GM12878 (cell line): ENCODE measurements around the gene ESRRG. TPM values are rescaled to one million over a fixed set of nuclear protein-coding genes. Genes with fewer than 3 reads are reported as not detected.

Experiments used
- ATAC-seq: fragments of 200-7000 bp; cut with Tn5 transposase; 3 replicates; pipeline ENCODE4 v1.9.1; 2020; ENCODE audit warnings: mild to moderate bottlenecking, moderate library complexity
- BruUV-seq: library from RNA; stranded (reverse); fragments of 400-500 nt; replicated peaks from 2 replicates; lab custom pipeline; 2021; lab: Mats Ljungman, UMichigan
- CTCF ChIA-PET: fragments of 300-600 bp; sonication (Branson Sonifier 250); formaldehyde crosslinking; extraction: SDS; loops from one replicate; lab custom pipeline; 2021; ENCODE audit warnings: inconsistent platforms; lab: Yijun Ruan, JAX
- POLR2A ChIA-PET: fragments of 350-600 bp; formaldehyde crosslinking; extraction: SDS; loops from one replicate; lab custom pipeline; 2021; ENCODE audit warnings: inconsistent platforms; lab: Charles Lee
- RAD21 ChIA-PET: fragments of 300-600 bp; sonication (Branson Sonifier 250); formaldehyde crosslinking; loops from one replicate; lab custom pipeline; 2023; ENCODE audit warnings: antibody characterized with exemption; ENCODE audit not compliant: unreplicated experiment; lab: Charles Lee
- SMC1A ChIA-PET: fragments of 300-600 bp; sonication (Branson Sonifier 250); formaldehyde crosslinking; loops from one replicate; lab custom pipeline; 2023; ENCODE audit not compliant: unreplicated experiment, uncharacterized antibody; lab: Charles Lee
- DNase-seq: peaks from one replicate; pipeline ENCODE4 v3.0.0-alpha.2; 2011; ENCODE audit warnings: low read depth, low spot score
- FAIRE-seq: peaks from 3 replicates; lab custom pipeline; 2011; peaks lifted over from hg19 to GRCh38; lab: Jason Lieb, UNC
- H2AFZ ChIP-seq: 2 replicates; pipeline ENCODE4 v1.6.0; 2011; ENCODE audit warnings: low read depth, low read length, control low read depth; ENCODE audit not compliant: control insufficient read depth
- H3K27ac ChIP-seq: 2 replicates; pipeline ENCODE4 v1.5.1; 2011; ENCODE audit warnings: control low read depth; ENCODE audit not compliant: control insufficient read depth, insufficient read depth
- H3K27me3 ChIP-seq, 2 experiments: replicated peaks in 1 of 2; 2 replicates each; pipeline versions ENCODE4 v1.6.0 to v1.6.1; 2011; ENCODE audit warnings: low read length in 1 of 2; ENCODE audit not compliant: control insufficient read depth in 2 of 2, insufficient read depth in 2 of 2
- H3K36me3 ChIP-seq, 2 experiments: 2 replicates each; pipeline ENCODE4 v1.5.1; 2011; ENCODE audit warnings: low read length in 1 of 2; ENCODE audit not compliant: control insufficient read depth in 2 of 2, insufficient read depth in 2 of 2
- H3K4me1 ChIP-seq: 2 replicates; pipeline ENCODE4 v1.6.1; 2011; ENCODE audit warnings: mild to moderate bottlenecking, low read length, moderate library complexity, mixed read lengths; ENCODE audit not compliant: control insufficient read depth, insufficient read depth
- H3K4me2 ChIP-seq: 2 replicates; pipeline ENCODE4 v1.6.0; 2011; ENCODE audit warnings: control low read depth; ENCODE audit not compliant: control insufficient read depth, insufficient read depth
- H3K4me3 ChIP-seq: fragments of 200-600 bp; sonication (generic); 2 replicates; pipeline ENCODE4 v1.5.1; 2016
- H3K79me2 ChIP-seq: 2 replicates; pipeline ENCODE4 v1.6.0; 2011; ENCODE audit warnings: low read length; ENCODE audit not compliant: control insufficient read depth, insufficient read depth
- H3K9ac ChIP-seq: 2 replicates; pipeline ENCODE4 v1.8.0; 2011; ENCODE audit warnings: low read length, control low read depth, mixed read lengths; ENCODE audit not compliant: control insufficient read depth, insufficient read depth
- H3K9me3 ChIP-seq: replicated peaks from 3 replicates; pipeline ENCODE4 v1.5.1; 2011; ENCODE audit warnings: mild to moderate bottlenecking, low read length; ENCODE audit not compliant: control insufficient read depth, insufficient read depth
- H4K20me1 ChIP-seq: 2 replicates; pipeline ENCODE4 v1.6.0; 2011; ENCODE audit not compliant: control insufficient read depth, insufficient read depth
- BCL3 ChIP-seq: IDR thresholded peaks from 2 replicates; pipeline ENCODE4 v1.6.1; 2011; ENCODE audit warnings: borderline replicate concordance, low read depth, mild to moderate bottlenecking, moderate library complexity, low read length; ENCODE audit not compliant: insufficient read depth, poor library complexity, severe bottlenecking
- BCLAF1 ChIP-seq: fragments of 450-650 bp; IDR thresholded peaks from 2 replicates; pipeline ENCODE4 v1.6.1; 2017; ENCODE audit warnings: antibody characterized with exemption, mild to moderate bottlenecking, moderate library complexity
- CBFB ChIP-seq: IDR thresholded peaks from 2 replicates; pipeline ENCODE4 v1.6.1; 2016; ENCODE audit warnings: antibody characterized with exemption, low read depth
- CHD2 ChIP-seq: IDR thresholded peaks from 2 replicates; pipeline ENCODE4 v1.6.1; 2011; ENCODE audit warnings: low read depth, low read length, improper control_type of control experiment, borderline replicate concordance
- EGR1 ChIP-seq, 2 experiments: IDR thresholded peaks; 1 replicate in 1 of 2; 2 replicates in 1 of 2; pipeline ENCODE4 v1.6.1; 2011 to 2012; ENCODE audit warnings: low read depth in 2 of 2, low read length in 2 of 2, borderline replicate concordance in 1 of 2, mild to moderate bottlenecking in 1 of 2, moderate library complexity in 1 of 2
- HDGF ChIP-seq: fragments of 450-650 bp; IDR thresholded peaks from 2 replicates; pipeline ENCODE4 v1.6.1; 2016; ENCODE audit warnings: antibody characterized with exemption
- PRDM15 ChIP-seq: fragments of 450-650 bp; formaldehyde crosslinking; IDR thresholded peaks from 2 replicates; pipeline ENCODE4 v1.4.0; 2020; ENCODE audit warnings: mild to moderate bottlenecking, moderate library complexity
- RCOR1 ChIP-seq: conservative IDR thresholded peaks from 2 replicates; pipeline ENCODE4 v1.6.1; 2012; ENCODE audit warnings: low read depth, low read length, improper control_type of control experiment
- RELA ChIP-seq: fragments of 450-650 bp; IDR thresholded peaks from 2 replicates; pipeline ENCODE4 v1.8.0; 2014; ENCODE audit warnings: borderline replicate concordance; ENCODE audit not compliant: partially characterized antibody
- RELB ChIP-seq: fragments of 450-650 bp; IDR thresholded peaks from 2 replicates; pipeline ENCODE4 v1.6.1; 2017; ENCODE audit warnings: low read depth, mild to moderate bottlenecking, moderate library complexity
- RFX5 ChIP-seq: IDR thresholded peaks from 2 replicates; pipeline ENCODE4 v1.6.1; 2011; ENCODE audit warnings: low read depth, low read length, improper control_type of control experiment
- SIX5 ChIP-seq: IDR thresholded peaks from 2 replicates; pipeline ENCODE4 v1.6.1; 2011; ENCODE audit warnings: mild to moderate bottlenecking, low read depth, low read length, moderate library complexity; ENCODE audit not compliant: severe bottlenecking
- WGBS: methylation state at CpG from one replicate; pipeline ENCODE4 v1.1.6; 2016; ENCODE audit warnings: low lambda C conversion rate; ENCODE audit not compliant: insufficient replicate concordance, insufficient coverage; ENCODE audit errors: missing lambda C conversion rate; 5-methylcytosine and 5-hydroxymethylcytosine counted together
- in situ Hi-C: fragments of 300-500 bp; cut with MboI; formaldehyde crosslinking; loops from 9 replicates; pipeline ENCODE4 v1.14.3; 2018; ENCODE audit warnings: mixed read lengths
- intact Hi-C: fragments of 100-400 bp; cut with micrococcal nuclease; formaldehyde crosslinking; loops from one replicate; pipeline ENCODE4 v1.14.2; 2022; ENCODE audit not compliant: unreplicated experiment
- polyA plus RNA-seq, 11 experiments: library from polyadenylated mRNA; depleted of rRNA in 4 of 11; unstranded in 6 of 11; stranded (reverse) in 5 of 11; fragments of >200 nt; fragmentation: Nextera tagmentation in 4 of 11; fragmentation: Illumina TruSeq in 1 of 11; extraction: Ambion mirVana in 4 of 11; extraction: Trizol in 1 of 11; gene quantifications; 1 replicate in 1 of 11; 2 replicates in 10 of 11; pipeline versions ENCODE4 v1.2.1 to v1.2.3, GENCODE V29; 2011 to 2016; ENCODE audit warnings: inconsistent platforms in 2 of 11, missing spikeins in 2 of 11, low read depth in 1 of 11
- total RNA-seq, 4 experiments: library from RNA; depleted of rRNA in 3 of 4; stranded (reverse); fragments of >200 nt in 3 of 4; fragmentation: Illumina TruSeq in 1 of 4; extraction: Trizol in 1 of 4; gene quantifications; 2 replicates each; pipeline versions ENCODE4 v1.2.1 to v1.2.3, GENCODE V29; 2013 to 2021

The ESRRG gene
- total and polyA plus RNA-seq, 10 of the 15 experiments (the other 5 are each of a cell fraction or from before 2014, with no cell fraction given), result 0.03 TPM; not detected in 9

- ChIA-PET SMC1A (no interaction called here), CTCF (interaction anchor here (0.8 kb wide), 1 partner anchor 51 kb away, joined by 3 read pairs; no protein-coding TSS in a partner anchor), RAD21 (no interaction called here), POLR2A (no interaction called here)
- intact Hi-C loops, result no loop called here
- Histone ChIP-seq H3K4me3 (no peak overlapping the region), H3K9me3 (no peaks in the 10 kb centered on the region), H3K27ac (no peak overlapping the region), H2AFZ (no peak overlapping the region), H3K36me3 (no peaks in the 10 kb centered on the region), H3K9ac (no peak overlapping the region), H3K4me2 (no peak overlapping the region), H3K79me2 (no peaks in the 10 kb centered on the region), H3K27me3 (no peaks in the 10 kb centered on the region; a peak in 1 of 4 replicates), H3K4me1 (no peaks in the 10 kb centered on the region), H4K20me1 (no peaks in the 10 kb centered on the region)
- in situ Hi-C loops, result no loop called here
- no peak for ATAC-seq
- no peak for FAIRE-seq
- DNase-seq, result no peak
- no TSS peak for BruUV-seq
- 20% methylated on average over 8 of the region's 8 CpGs for WGBS
- TF ChIP-seq HDGF (no peak), BCLAF1 (no peak), CHD2 (no peak), RELB (no peak), SIX5 (no peak), BCL3 (no peak), PRDM15 (CRISPR knock-in tag) (no peak), EGR1 (IDR thresholded peaks at IDR 0.05; ENCODE audit: borderline replicate concordance in 1 of 2, low read depth in 2 of 2, low read length in 2 of 2) (no peak), RFX5 (no peak), RELA (no peak), CBFB (no peak), RCOR1 (no peak)
These were observed 223.5 kb downstream of the ESRRG start for GRCh38 chr1:216499581-216500272.
